ENCODE data around the gene IFI27. TPM values are rescaled to one million over a fixed set of nuclear protein-coding genes. Genes with fewer than 3 reads are reported as not detected.

Gene IFI27
- total and polyA plus RNA-seq, 2 experiments from 2014 or later, result 1.8 to 6.7 TPM

DNA sequence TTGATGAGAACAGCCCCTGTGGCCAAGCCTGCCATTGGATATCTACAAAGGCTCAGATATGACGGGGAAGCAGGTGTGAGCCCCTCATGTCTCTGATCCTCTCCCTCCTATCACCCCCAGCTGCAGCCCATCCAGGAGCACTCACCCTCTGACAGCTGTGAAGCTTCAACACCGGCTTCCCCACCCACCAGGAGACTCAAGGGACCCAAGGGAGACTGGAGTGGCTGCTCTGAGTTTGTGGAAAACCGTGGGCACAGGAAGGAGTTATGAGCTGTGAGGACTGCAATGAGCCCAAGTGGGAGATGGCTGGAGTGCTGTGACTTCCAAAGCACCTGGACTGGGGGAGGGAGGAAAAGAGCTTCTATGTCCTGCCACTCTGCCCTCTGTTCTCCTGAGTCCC is 10.9 kb downstream of the IFI27 start:
- Histone ChIP-seq H3K9me3 (ENCODE audit: low read depth) (no peaks in the 10 kb centered on the region), H3K79me2 (no peaks in the 10 kb centered on the region), H3K4me3 (no peak overlapping the region), H3K4me2 (no peak overlapping the region), H3K9me2 (replicated peaks; ENCODE audit: insufficient read depth) (no peaks in the 10 kb centered on the region), H3K27ac (no peak overlapping the region), H2AFZ (no peak overlapping the region), H3K36me3 (replicated peaks; ENCODE audit: insufficient read depth, low read depth) (no peaks in the 10 kb centered on the region), H3K4me1 (ENCODE audit: insufficient read depth) (no peaks in the 10 kb centered on the region), H4K20me1 (ENCODE audit: insufficient read depth, poor library complexity, severe bottlenecking) (no peaks in the 10 kb centered on the region), H3K27me3 (no peaks in the 10 kb centered on the region)
- no peak for DNase-seq (ENCODE audit: low spot score)
- 61% methylated on average over 3 of the region's 3 CpGs for WGBS (ENCODE audit: low lambda C conversion rate, missing lambda C conversion rate)
- TF ChIP-seq CTCF (IDR thresholded peaks at IDR 0.05; ENCODE audit: poor library complexity), result no peak
- no peak for TF ChIP-seq EZH2phosphoT487 (IDR thresholded peaks at IDR 0.05; ENCODE audit: low read depth, severe bottlenecking, unreplicated experiment)
- TF ChIP-seq EZH2 (IDR thresholded peaks at IDR 0.05; ENCODE audit: borderline replicate concordance), result no peak

- no peaks in the 10 kb centered on the region for H3K36me3 ChIP-seq (replicated peaks; ENCODE audit: insufficient read depth, low read depth)
- H3K9me2 ChIP-seq (replicated peaks; ENCODE audit: insufficient read depth), result no peaks in the 10 kb centered on the region
- TF ChIP-seq EZH2phosphoT487 (IDR thresholded peaks at IDR 0.05; ENCODE audit: low read depth, severe bottlenecking, unreplicated experiment), result no peak
- no peak for TF ChIP-seq CTCF (IDR thresholded peaks at IDR 0.05; ENCODE audit: poor library complexity)
- TF ChIP-seq EZH2 (IDR thresholded peaks at IDR 0.05; ENCODE audit: borderline replicate concordance), result no peak
- no peaks in the 10 kb centered on the region for H3K79me2 ChIP-seq
- no peak overlapping the region for H2AFZ ChIP-seq
- no peaks in the 10 kb centered on the region for H3K27me3 ChIP-seq
- H3K4me1 ChIP-seq (ENCODE audit: insufficient read depth), result no peaks in the 10 kb centered on the region
- no peak for DNase-seq (ENCODE audit: low spot score)
- WGBS (ENCODE audit: low lambda C conversion rate, missing lambda C conversion rate), result 75% methylated on average over 3 of the region's 3 CpGs
- H4K20me1 ChIP-seq (ENCODE audit: insufficient read depth, poor library complexity, severe bottlenecking), result no peaks in the 10 kb centered on the region
- H3K4me3 ChIP-seq, result no peak overlapping the region
- H3K9me3 ChIP-seq (ENCODE audit: low read depth), result no peaks in the 10 kb centered on the region
- H3K4me2 ChIP-seq, result no peak overlapping the region
- H3K27ac ChIP-seq, result no peak overlapping the region
Observed at GRCh38 chr14:94122438-94122837, 11.9 kb downstream of the IFI27 start.

DNA sequence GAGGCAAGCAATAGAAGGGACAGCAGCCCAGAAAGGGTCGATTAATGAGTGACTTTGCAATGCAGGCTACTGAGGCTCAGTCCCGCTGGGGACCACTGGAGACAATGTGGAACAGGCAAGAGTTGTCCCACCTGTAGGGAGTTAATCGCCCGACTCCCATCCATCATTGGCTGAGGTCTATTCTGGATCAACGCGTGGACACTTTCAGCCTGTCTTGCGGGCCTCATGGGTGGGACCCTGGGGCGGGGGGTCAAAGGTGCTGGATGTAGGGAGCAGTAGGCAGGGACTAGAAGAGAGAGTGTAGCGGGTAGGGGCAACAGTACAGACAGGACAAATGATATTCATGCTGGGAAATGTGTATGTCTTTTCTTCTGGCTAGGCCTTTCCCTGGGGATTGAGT is 12.8 kb downstream of the IFI27 start:
- Histone ChIP-seq H2AFZ (no peak overlapping the region), H4K20me1 (ENCODE audit: insufficient read depth, poor library complexity, severe bottlenecking) (no peaks in the 10 kb centered on the region), H3K27me3 (no peaks in the 10 kb centered on the region), H3K27ac (no peak overlapping the region), H3K9me2 (replicated peaks; ENCODE audit: insufficient read depth) (no peaks in the 10 kb centered on the region), H3K9me3 (ENCODE audit: low read depth) (no peaks in the 10 kb centered on the region), H3K4me3 (no peak overlapping the region), H3K79me2 (no peaks in the 10 kb centered on the region), H3K4me1 (ENCODE audit: insufficient read depth) (no peaks in the 10 kb centered on the region), H3K36me3 (replicated peaks; ENCODE audit: insufficient read depth, low read depth) (no peaks in the 10 kb centered on the region), H3K4me2 (no peak overlapping the region)
- DNase-seq (ENCODE audit: low spot score), result no peak
- no peak for TF ChIP-seq EZH2phosphoT487 (IDR thresholded peaks at IDR 0.05; ENCODE audit: low read depth, severe bottlenecking, unreplicated experiment)
- no peak for TF ChIP-seq EZH2 (IDR thresholded peaks at IDR 0.05; ENCODE audit: borderline replicate concordance)
- no peak for TF ChIP-seq CTCF (IDR thresholded peaks at IDR 0.05; ENCODE audit: poor library complexity)
- 89% methylated on average over 9 of the region's 9 CpGs for WGBS (ENCODE audit: low lambda C conversion rate, missing lambda C conversion rate)

- no peaks in the 10 kb centered on the region for H3K79me2 ChIP-seq
- no peaks in the 10 kb centered on the region for H3K4me1 ChIP-seq (ENCODE audit: insufficient read depth)
- H3K27ac ChIP-seq, result no peak overlapping the region
- DNase-seq (ENCODE audit: low spot score), result no peak
- H2AFZ ChIP-seq, result no peak overlapping the region
- TF ChIP-seq EZH2 (IDR thresholded peaks at IDR 0.05; ENCODE audit: borderline replicate concordance) (no peak), EZH2phosphoT487 (IDR thresholded peaks at IDR 0.05; ENCODE audit: low read depth, severe bottlenecking, unreplicated experiment) (no peak), CTCF (IDR thresholded peaks at IDR 0.05; ENCODE audit: poor library complexity) (no peak)
- no peak overlapping the region for H3K4me2 ChIP-seq
- WGBS (ENCODE audit: low lambda C conversion rate, missing lambda C conversion rate), result 89% methylated on average over 1 of the region's 1 CpG
- no peaks in the 10 kb centered on the region for H3K36me3 ChIP-seq (replicated peaks; ENCODE audit: insufficient read depth, low read depth)
- H3K27me3 ChIP-seq, result no peaks in the 10 kb centered on the region
- H4K20me1 ChIP-seq (ENCODE audit: insufficient read depth, poor library complexity, severe bottlenecking), result no peaks in the 10 kb centered on the region
- no peaks in the 10 kb centered on the region for H3K9me3 ChIP-seq (ENCODE audit: low read depth)
- H3K9me2 ChIP-seq (replicated peaks; ENCODE audit: insufficient read depth), result no peaks in the 10 kb centered on the region
- H3K4me3 ChIP-seq, result no peak overlapping the region
Observed at GRCh38 chr14:94123868-94124267, 13.3 kb downstream of the IFI27 start.

All from hepatocyte (in vitro differentiated cells).